MCF 10A (cell line): ENCODE data around the gene SCYGR1. TPM values are rescaled to one million over a fixed set of nuclear protein-coding genes. Genes with fewer than 3 reads are reported as not detected.

Source experiments
- BruUV-seq: library from RNA; stranded (reverse); fragments of 400-500 nt; replicated peaks from 2 replicates; lab custom pipeline; 2021; lab: Mats Ljungman, UMichigan
- CTCF ChIA-PET: fragments of 300-600 bp; sonication (Branson Sonifier 250); formaldehyde crosslinking; extraction: SDS; loops from one replicate; lab custom pipeline; 2021; ENCODE audit warnings: antibody characterized with exemption, inconsistent platforms; lab: Yijun Ruan, JAX
- POLR2A ChIA-PET: fragments of 300-600, 350-650 bp; sonication (Branson Sonifier 250); formaldehyde crosslinking; extraction: SDS; loops from one replicate; lab custom pipeline; 2020; ENCODE audit warnings: antibody characterized with exemption, inconsistent platforms; lab: Yijun Ruan, JAX
- DNase-seq: peaks from one replicate; pipeline ENCODE4 v3.0.0-alpha.2; 2018; ENCODE audit not compliant: unreplicated experiment
- H3K27ac Mint-ChIP-seq: one replicate; pipeline ENCODE4 v1.8.0; 2022; ENCODE audit warnings: mild to moderate bottlenecking, low read depth, mixed read lengths; ENCODE audit not compliant: unreplicated experiment
- H3K27me3 Mint-ChIP-seq: one replicate; pipeline ENCODE4 v1.8.0; 2022; ENCODE audit warnings: mixed read lengths; ENCODE audit not compliant: insufficient read depth, unreplicated experiment
- H3K36me3 Mint-ChIP-seq: one replicate; pipeline ENCODE4 v1.8.0; 2022; ENCODE audit warnings: mild to moderate bottlenecking, moderate library complexity, mixed read lengths; ENCODE audit not compliant: insufficient read depth, unreplicated experiment
- H3K4me1 Mint-ChIP-seq: one replicate; pipeline ENCODE4 v1.8.0; 2022; ENCODE audit warnings: mixed read lengths; ENCODE audit not compliant: insufficient read depth, unreplicated experiment
- H3K4me3 Mint-ChIP-seq: one replicate; pipeline ENCODE4 v1.8.0; 2022; ENCODE audit warnings: mild to moderate bottlenecking, moderate library complexity, mixed read lengths; ENCODE audit not compliant: unreplicated experiment
- H3K9me3 Mint-ChIP-seq: one replicate; pipeline ENCODE4 v1.8.0; 2022; ENCODE audit warnings: mixed read lengths; ENCODE audit not compliant: unreplicated experiment
- CTCF ChIP-seq: fragments of 200-600 bp; IDR thresholded peaks from one replicate; pipeline ENCODE4 v1.8.0; 2022; ENCODE audit warnings: antibody characterized with exemption, mild to moderate bottlenecking; ENCODE audit not compliant: unreplicated experiment
- intact Hi-C: fragments of 100-400 bp; cut with micrococcal nuclease; formaldehyde crosslinking; loops from 2 replicates; pipeline ENCODE4 v1.14.1; 2022
- total RNA-seq: library from RNA; stranded (reverse); gene quantifications from 2 replicates; pipeline ENCODE4 v1.2.3, GENCODE V29; 2022

The SCYGR1 gene
- total RNA-seq, 1 experiment from 2014 or later = not detected

- intact Hi-C loops = no loop called here
- POLR2A ChIA-PET = interaction anchor here (0.6 kb wide), 1 partner anchor 37 kb away, joined by 3 read pairs; no protein-coding TSS in a partner anchor
Observed at GRCh38 chr2:227428731-227429285, 41.1 kb upstream of the SCYGR1 start.

GRCh38 chr2:227423656-227424499 is 36.1 kb upstream of the SCYGR1 start:
- POLR2A ChIA-PET = no interaction called here
- intact Hi-C loops = no loop called here

More at GRCh38 chr2:227428731-227429285, 41.1 kb upstream of the SCYGR1 start:
- H3K4me1 Mint-ChIP-seq = no peaks in the 10 kb centered on the region
- BruUV-seq = no TSS peak
- CTCF ChIA-PET = interaction anchor here (1.2 kb wide), 1 partner anchor 42 kb away, joined by 3 read pairs; no protein-coding TSS in a partner anchor
- no peak for DNase-seq
- H3K27me3 Mint-ChIP-seq = no peaks in the 10 kb centered on the region
- H3K9me3 Mint-ChIP-seq = peaks cover 11% of the 10 kb centered on the region
- no peak overlapping the region for H3K4me3 Mint-ChIP-seq
- H3K36me3 Mint-ChIP-seq = no peaks in the 10 kb centered on the region
- no peak for TF ChIP-seq CTCF
- no peak overlapping the region for H3K27ac Mint-ChIP-seq

DNA sequence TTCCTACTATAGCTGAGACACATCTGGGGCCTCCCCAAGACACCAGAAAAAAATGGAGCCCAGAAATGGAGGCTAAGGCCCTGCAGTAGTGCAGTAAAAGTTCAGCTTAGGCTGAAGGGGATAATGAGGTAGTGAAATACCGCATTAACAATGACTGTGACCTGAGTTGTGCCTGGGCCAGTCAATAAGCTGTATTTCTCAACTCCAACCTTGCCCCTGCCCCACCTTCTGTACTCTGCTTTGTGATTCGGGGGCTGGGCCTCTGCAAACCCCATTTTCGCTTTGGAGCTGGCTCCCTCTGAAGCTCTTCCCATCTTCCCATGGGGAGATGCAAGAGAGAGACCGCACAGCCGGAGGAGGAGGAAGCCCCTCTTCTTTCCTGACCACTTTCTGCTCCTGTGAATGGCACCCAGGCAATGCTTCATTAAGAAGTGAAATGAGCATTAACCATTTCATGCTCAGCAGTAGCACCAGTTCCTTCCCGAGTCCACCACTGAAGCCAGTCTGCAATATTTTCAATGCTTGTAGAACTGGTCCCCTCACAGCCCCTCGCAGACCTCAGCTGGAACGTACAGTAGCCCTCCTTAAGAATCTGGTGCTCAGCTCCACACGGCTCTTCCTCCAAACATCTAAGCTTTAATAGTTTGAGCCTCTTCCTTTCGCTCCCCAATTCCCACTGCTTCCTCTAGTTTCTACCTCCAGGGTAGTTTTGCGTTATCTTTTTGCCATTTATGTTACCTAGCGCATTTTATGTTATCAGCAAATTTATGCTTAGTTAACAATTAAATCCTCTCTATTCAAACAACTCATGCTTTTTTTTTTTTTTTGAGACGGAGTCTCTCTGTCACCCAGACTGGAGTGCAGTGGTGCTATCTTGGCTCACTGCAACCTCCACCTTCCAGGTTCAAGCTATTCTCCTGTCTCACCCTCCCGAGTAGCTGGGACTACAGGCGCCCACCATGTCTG is 32.6 kb upstream of the SCYGR1 start:
- CTCF ChIA-PET = interaction anchor here (0.6 kb wide), 1 partner anchor 14 kb away, joined by 3 read pairs; no protein-coding TSS in a partner anchor
- TF ChIP-seq CTCF = no peak
- H3K27me3 Mint-ChIP-seq = no peaks in the 10 kb centered on the region
- BruUV-seq = no TSS peak
- intact Hi-C loops = no loop called here
- peaks cover 8% of the 10 kb centered on the region for H3K4me1 Mint-ChIP-seq
- peaks cover 4% of the 10 kb centered on the region for H3K36me3 Mint-ChIP-seq
- H3K4me3 Mint-ChIP-seq = no peak overlapping the region
- H3K9me3 Mint-ChIP-seq = no peaks in the 10 kb centered on the region
- POLR2A ChIA-PET = no interaction called here
- no peak overlapping the region for H3K27ac Mint-ChIP-seq
- no peak for DNase-seq

More at GRCh38 chr2:227423656-227424499, 36.1 kb upstream of the SCYGR1 start:
- CTCF ChIA-PET = interaction anchor here (0.6 kb wide), 1 partner anchor 9 kb away, joined by 3 read pairs; no protein-coding TSS in a partner anchor
- BruUV-seq = no TSS peak
- H3K36me3 Mint-ChIP-seq = no peaks in the 10 kb centered on the region
- no peaks in the 10 kb centered on the region for H3K9me3 Mint-ChIP-seq
- no peak for TF ChIP-seq CTCF
- no peaks in the 10 kb centered on the region for H3K27me3 Mint-ChIP-seq
- no peaks in the 10 kb centered on the region for H3K4me1 Mint-ChIP-seq
- no peak overlapping the region for H3K4me3 Mint-ChIP-seq
- no peak for DNase-seq
- H3K27ac Mint-ChIP-seq = no peak overlapping the region
